ENCODE results near the gene TAMM41. TPM values are rescaled to one million over a fixed set of nuclear protein-coding genes. Genes with fewer than 3 reads are reported as not detected.

The TAMM41 gene
- total RNA-seq, 4 donors from 2014 or later = 5.2 to 17.2 (median 9.3) TPM

DNA sequence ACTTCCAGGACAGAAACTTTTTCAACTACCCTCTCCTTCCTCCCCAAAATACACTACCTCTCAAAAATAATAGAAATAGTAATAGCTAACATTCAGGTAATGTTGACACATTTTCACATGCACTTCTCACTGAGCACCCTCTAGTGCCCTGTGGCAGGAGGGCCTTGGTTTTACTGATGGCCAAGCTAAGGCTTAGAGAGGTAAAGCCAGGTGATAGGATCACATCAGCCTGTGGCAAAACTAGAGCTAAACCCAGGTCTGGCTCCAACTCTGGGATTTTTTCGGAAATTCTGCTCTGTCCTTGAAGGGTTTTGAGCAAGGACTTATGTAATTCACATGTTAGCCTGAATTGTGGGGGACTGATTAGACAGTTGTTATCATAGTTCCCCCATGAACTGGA is 922 bp upstream of the TAMM41 start:
- TF ChIP-seq, protein P1, sequence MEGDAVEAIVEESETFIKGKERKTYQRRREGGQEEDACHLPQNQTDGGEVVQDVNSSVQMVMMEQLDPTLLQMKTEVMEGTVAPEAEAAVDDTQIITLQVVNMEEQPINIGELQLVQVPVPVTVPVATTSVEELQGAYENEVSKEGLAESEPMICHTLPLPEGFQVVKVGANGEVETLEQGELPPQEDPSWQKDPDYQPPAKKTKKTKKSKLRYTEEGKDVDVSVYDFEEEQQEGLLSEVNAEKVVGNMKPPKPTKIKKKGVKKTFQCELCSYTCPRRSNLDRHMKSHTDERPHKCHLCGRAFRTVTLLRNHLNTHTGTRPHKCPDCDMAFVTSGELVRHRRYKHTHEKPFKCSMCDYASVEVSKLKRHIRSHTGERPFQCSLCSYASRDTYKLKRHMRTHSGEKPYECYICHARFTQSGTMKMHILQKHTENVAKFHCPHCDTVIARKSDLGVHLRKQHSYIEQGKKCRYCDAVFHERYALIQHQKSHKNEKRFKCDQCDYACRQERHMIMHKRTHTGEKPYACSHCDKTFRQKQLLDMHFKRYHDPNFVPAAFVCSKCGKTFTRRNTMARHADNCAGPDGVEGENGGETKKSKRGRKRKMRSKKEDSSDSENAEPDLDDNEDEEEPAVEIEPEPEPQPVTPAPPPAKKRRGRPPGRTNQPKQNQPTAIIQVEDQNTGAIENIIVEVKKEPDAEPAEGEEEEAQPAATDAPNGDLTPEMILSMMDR (IDR thresholded peaks at IDR 0.05) = no peak
- DNase-seq (ENCODE audit: low spot score) (no peak), ATAC-seq (ENCODE audit: low FRiP score) (no peak)

DNA sequence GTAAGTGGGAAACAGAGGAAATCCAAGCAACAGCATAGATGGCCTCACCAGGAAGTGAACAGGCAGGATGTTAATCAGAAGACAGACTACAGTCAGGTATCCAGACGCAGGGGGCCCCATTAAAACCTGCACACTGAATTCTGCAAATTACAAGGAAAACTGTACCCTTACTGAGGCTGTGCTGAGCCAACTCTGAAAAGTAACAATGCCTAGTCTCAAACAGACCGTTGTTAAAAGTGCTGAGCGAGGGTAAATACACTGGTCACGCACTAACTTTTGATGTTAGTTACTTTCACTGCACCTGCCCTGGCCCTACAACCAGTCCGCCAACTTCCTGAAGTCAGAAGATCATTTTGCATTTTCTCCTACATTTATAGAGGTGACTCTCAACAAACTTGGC is 1.0 kb downstream of the TAMM41 start:
- ATAC-seq (ENCODE audit: low FRiP score) = no peak
- TF ChIP-seq, protein P1 (IDR thresholded peaks at IDR 0.05) = no peak
- DNase-seq (ENCODE audit: low spot score) = no peak

DNA sequence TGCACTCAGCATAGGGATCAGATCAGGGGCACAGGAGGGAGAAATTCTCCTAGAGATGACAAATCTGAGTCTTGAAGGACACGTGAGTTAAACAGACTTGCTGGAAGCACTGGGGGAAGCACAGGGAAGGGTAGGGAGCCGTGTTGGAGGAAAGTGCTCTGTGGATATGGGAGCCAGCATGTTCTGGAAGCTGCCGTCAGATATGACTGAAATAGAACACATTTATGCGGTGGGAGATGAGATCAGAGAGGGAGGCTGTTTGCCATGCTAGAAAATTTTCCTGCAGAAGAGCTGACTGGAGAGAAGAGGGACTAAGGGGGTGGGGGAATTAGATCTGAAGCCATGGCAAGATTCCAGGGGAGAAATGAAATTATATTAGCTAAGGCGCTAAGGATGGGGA is 1.8 kb downstream of the TAMM41 start:
- TF ChIP-seq, protein P1 (IDR thresholded peaks at IDR 0.05) = no peak
- DNase-seq (ENCODE audit: low spot score) (no peak), ATAC-seq (ENCODE audit: low FRiP score) (no peak)

DNA sequence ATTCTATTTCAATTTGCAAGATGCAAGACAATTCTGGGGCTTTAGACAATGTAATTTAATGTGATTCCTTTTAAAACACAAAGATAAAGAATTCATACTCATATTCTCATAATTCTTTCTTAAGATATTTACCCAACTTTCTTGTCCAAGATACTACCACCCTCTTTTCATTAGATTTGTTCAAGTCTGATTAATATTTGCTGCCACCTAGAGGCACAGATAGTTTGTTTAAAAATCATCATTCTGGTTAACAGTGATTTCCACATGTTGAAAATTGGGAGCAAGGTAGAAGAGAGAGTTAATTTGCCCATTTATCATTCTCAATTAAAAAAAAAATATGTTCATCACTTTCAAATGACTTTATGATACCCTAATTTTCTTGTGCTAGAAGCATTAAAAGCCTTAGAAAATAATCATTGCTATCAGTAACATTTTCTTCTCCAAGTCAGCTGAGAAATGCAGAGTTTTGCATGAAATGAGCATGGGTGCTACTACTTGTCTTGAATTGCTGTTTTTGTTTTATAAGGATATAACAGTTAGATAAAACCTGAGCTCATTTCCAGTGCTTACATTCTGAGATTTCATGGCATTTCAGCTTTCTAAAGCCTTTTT is 11.6 kb downstream of the TAMM41 start:
- no peak for ATAC-seq (ENCODE audit: low FRiP score)
- DNase-seq (ENCODE audit: low spot score) = no peak
- TF ChIP-seq, protein P1 (IDR thresholded peaks at IDR 0.05) = no peak

DNA sequence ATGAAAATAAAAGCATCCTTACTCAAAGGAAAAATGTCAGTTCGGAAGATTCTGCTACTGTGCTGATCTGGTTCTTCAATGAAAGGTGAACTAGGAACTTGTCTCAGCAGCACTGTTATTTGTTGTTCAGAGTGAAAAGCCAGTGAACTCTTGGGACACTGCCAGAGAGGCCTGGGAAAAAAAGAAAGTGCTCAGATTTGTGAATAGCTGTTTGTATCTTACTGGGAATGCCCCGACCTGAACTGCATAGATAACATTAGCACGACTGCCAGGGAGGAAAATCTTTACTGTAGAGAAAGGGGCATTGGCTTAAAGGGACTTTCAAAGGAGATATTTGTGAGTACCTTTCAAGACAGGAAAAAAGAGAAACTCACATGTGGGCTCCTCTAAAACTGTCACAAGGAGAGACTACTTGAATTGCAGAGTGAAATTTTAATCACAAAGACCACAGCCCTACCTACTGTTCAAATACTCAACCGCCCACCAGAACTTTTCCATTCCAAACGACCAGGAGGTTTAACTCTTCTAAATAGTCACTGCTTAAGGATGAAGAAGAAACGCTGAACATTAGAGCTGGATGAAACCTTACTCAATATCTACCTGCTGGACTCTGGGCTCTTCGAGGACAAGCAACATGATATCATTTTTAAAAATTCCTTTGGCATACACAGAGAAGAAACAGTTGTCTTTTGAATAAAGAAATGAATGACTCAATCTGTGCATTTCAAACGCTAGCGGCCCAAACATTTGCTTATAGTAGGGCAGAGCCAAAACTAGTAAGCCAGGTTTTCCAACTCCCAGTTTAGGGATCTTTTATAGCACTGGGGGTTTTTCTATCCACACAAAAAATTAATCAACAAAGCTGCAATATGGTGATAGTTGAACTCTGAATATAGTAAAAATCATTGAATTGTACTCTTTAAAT is 13.4 kb downstream of the TAMM41 start:
- no peak for ATAC-seq (ENCODE audit: low FRiP score)
- no peak for DNase-seq (ENCODE audit: low spot score)

DNA sequence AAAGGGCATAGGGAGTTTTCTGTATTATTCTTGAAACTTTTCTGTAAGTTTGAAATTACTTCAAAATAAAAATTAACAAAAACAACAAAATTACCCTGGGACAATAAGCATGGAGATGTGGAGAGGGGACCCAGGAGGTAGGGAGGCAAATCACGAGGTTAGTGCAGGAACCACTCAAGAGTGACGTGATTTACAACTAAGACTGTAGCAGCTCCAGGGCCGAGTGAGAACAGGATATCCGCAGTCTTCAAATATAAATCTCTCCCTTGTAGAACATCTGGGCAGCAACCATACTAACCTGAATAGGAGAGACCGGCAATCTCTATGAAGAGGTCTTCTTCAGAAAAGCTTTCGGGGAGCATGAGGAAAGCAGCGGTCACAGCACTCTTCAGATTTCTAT is 17.3 kb downstream of the TAMM41 start:
- DNase-seq (ENCODE audit: low spot score) = no peak
- TF ChIP-seq, protein P1 (IDR thresholded peaks at IDR 0.05) = no peak
- ATAC-seq (ENCODE audit: low FRiP score) = no peak

More for the DNA sequence above, 13.4 kb downstream of the TAMM41 start:
- TF ChIP-seq, protein P1 (IDR thresholded peaks at IDR 0.05) = no peak

All from omental fat pad (tissue), 4 donors.